PC-3 (cell line): Measurements from ENCODE around the gene PRSS36.

Source experiments
- EZH2 ChIP-seq: fragments of 300-600 bp; sonication (generic); IDR thresholded peaks from one replicate; pipeline ENCODE4 v1.6.1; 2017; ENCODE audit warnings: antibody characterized with exemption, mild to moderate bottlenecking, low read length; ENCODE audit not compliant: unreplicated experiment
- EZH2phosphoT487 ChIP-seq: fragments of 300-600 bp; sonication (generic); IDR thresholded peaks from 2 replicates; pipeline ENCODE4 v1.6.1; 2018; ENCODE audit warnings: mild to moderate bottlenecking, antibody characterized with exemption, low read length, borderline replicate concordance
- TF ChIP-seq, protein P1 (sequence below): fragments of 300-600 bp; sonication (generic); conservative IDR thresholded peaks from 2 replicates; pipeline ENCODE4 v1.5.1; 2017; ENCODE audit warnings: antibody characterized with exemption, low read depth, mild to moderate bottlenecking, low read length

DNA sequence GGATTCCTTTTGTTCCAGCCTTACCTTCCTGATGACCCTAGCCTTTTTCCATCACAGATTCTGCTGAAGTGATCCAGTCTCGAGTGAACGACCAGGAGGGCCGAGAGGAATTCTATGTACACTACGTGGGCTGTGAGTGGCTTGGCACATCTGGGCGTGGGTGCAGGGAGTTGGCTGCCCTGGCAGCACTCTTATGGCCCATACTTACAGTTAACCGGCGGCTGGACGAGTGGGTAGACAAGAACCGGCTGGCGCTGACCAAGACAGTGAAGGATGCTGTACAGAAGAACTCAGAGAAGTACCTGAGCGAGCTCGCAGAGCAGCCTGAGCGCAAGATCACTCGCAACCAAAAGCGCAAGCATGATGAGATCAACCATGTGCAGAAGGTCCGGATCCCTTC, 29.7 kb downstream of the PRSS36 start:
- TF ChIP-seq EZH2 (no peak), EZH2phosphoT487 (no peak)
- TF ChIP-seq, protein P1, sequence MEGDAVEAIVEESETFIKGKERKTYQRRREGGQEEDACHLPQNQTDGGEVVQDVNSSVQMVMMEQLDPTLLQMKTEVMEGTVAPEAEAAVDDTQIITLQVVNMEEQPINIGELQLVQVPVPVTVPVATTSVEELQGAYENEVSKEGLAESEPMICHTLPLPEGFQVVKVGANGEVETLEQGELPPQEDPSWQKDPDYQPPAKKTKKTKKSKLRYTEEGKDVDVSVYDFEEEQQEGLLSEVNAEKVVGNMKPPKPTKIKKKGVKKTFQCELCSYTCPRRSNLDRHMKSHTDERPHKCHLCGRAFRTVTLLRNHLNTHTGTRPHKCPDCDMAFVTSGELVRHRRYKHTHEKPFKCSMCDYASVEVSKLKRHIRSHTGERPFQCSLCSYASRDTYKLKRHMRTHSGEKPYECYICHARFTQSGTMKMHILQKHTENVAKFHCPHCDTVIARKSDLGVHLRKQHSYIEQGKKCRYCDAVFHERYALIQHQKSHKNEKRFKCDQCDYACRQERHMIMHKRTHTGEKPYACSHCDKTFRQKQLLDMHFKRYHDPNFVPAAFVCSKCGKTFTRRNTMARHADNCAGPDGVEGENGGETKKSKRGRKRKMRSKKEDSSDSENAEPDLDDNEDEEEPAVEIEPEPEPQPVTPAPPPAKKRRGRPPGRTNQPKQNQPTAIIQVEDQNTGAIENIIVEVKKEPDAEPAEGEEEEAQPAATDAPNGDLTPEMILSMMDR = no peak
